Measurements from ENCODE around the gene TMX1. TPM values are rescaled to one million over a fixed set of nuclear protein-coding genes. Genes with fewer than 3 reads are reported as not detected.

Gene TMX1
- total RNA-seq: 35.5 TPM

DNA sequence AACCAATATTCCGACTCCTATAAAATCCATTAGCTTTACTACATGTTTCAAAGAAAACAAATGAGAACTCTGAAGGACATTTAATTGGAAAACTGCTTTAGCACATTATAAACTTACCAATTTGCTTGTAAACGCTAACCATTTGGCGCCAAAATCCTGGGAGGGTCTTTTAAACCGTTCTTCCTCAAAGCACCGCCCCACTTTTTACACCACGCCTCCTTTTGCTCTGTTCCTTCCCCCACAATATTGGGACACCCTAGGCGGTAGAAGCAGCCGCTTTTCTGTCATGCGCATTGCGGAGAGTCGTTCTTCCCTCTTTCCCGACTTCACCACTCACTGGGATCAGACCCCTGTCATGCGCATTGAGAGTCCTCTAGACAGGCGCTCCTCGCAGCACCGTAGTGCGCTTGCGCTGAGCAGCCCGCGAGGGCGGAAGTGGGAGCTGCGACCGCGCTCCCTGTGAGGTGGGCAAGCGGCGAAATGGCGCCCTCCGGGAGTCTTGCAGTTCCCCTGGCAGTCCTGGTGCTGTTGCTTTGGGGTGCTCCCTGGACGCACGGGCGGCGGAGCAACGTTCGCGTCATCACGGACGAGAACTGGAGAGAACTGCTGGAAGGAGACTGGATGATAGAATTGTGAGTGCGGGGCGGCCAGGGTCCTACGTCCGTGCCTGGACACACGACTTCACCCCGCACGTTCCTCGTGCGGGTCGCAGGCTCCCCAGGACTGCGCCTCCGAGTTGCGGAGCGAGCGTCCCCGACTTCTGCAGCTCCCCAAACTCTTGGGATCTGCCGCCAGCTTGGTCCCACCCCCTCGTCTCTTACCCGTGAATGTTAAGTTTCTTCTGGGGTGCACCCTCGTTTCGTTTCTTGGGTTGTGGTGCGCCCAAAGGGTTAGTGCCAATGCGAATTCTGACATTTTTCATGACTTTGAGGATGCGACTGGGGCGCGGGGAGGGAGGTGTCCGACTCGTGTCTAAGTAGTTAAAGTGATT, at the start of gene TMX1:
Gene TMX1 (plus strand): TSS at position 435 of the 991 bp plus-strand sequence. CDS start 46 bp downstream, at position 481.

Small RNA genes within 50 kb of the gene (small RNA-seq; reads per million reads assigned to genes)
- not detected for gene RF00019
- gene RF00156: not detected

Other genes with a start within 250 kb of the TMX1 start
- gene TRIM9, start 145.1 kb upstream of the TMX1 start, total RNA-seq: 61.4 TPM